Posterior vena cava (tissue), 2 donors: Measurements from ENCODE around the gene WDR6. TPM values are rescaled to one million over a fixed set of nuclear protein-coding genes. Genes with fewer than 3 reads are reported as not detected.
"Not testable (repeated sequence)": the region's sequence is repeated elsewhere in the genome, so short reads cannot be mapped to it uniquely, and the experiment has no call there.

Experiments
- DNase-seq: peaks from one replicate; pipeline ENCODE4 v3.0.0-alpha.2; 2020; ENCODE audit warnings: low spot score
- intact Hi-C, 2 donors: fragments of 100-400 bp; cut with DNase I; formaldehyde crosslinking; loops; one replicate each; pipeline versions ENCODE4 v1.14.1 to v1.14.2; 2022 to 2023
- total RNA-seq, 2 donors: library from RNA; stranded (reverse); fragmentation: NEBNext Ultra II Directional; extraction: Animal tissue kit (Norgen Biotek cat#: 25700); gene quantifications; one replicate each; pipeline ENCODE4 v1.2.1, GENCODE V29; 2021
- donor health status: DM: yes; HTN: yes; CAD: no.
- donor health status: DM: yes; HTN: yes; CAD: no.

The WDR6 gene
- total RNA-seq, 2 donors from 2014 or later: 72.9 to 95.5 TPM

DNA sequence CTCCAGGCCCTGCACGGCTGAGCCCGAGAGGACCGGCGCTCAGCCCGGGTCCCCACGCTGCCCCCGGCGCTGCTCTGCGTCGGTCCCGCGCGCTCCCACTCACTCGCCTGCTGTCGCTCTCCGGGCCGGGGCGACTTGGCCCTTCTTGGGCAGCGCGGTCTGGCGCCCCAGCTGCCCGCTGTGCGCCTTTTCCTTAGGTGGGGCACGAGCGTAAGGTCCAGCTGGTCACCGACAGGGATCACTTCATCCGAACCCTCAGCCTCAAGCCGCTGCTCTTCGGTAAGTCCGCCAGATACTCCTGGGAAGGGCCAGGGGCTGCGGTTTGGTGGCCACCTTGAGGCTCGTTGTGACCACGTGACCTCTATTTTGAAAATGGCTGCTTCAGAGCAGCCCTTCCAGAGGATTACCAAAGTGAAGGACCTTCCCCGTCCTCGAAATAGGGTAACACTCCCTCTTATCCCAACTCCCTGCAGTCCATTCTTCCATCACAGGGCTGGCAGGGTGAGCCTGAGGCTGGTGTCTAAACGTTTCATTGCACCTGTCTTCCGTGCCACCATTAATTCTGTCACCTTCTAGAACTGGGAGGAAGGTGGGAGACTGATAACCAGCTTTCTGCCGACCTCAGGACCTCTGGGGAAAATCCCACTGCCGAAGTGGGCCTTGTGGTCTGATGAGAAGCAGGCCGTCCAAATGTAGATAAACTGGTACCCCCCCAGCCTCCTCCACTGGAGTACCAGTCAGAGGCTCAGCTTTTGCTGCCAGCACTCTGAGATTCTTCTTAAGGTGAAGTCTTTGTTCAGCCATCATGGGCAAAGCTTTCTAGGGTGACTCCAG is 16.3 kb upstream of the WDR6 start:
- no peak for DNase-seq
- intact Hi-C loops: no loop called here

- no peak for DNase-seq
- intact Hi-C loops: no loop called here
Measured at GRCh38 chr3:48991851-48992545, 15.2 kb upstream of the WDR6 start.

DNA sequence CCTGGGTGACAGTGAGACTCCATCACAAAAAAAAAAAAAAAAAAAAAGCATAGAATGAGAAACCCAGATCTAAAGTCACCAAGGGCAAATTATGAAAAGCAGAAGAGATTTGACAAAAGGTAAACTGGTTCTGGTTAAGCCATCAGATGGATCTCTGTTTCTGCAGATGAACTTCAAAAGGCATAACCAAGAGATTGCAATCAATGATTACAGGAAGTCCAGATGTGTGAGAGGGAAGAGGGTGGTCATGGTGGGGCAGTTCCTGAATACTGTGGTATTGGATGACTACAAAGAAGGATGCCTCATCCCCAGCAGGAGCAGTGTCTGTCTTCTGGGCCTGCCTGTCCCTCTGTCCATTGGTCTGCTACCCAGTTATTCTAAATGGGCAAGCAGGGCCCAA is 13.4 kb upstream of the WDR6 start:
- DNase-seq: no peak
- intact Hi-C loops: no loop called here

- intact Hi-C loops: no loop called here
- DNase-seq: no peak
Measured at GRCh38 chr3:48996640-48997039, 10.6 kb upstream of the WDR6 start.

- intact Hi-C loops: no loop called here
- no peak for DNase-seq
Measured at GRCh38 chr3:48997102-48997635, 10.0 kb upstream of the WDR6 start.

DNA sequence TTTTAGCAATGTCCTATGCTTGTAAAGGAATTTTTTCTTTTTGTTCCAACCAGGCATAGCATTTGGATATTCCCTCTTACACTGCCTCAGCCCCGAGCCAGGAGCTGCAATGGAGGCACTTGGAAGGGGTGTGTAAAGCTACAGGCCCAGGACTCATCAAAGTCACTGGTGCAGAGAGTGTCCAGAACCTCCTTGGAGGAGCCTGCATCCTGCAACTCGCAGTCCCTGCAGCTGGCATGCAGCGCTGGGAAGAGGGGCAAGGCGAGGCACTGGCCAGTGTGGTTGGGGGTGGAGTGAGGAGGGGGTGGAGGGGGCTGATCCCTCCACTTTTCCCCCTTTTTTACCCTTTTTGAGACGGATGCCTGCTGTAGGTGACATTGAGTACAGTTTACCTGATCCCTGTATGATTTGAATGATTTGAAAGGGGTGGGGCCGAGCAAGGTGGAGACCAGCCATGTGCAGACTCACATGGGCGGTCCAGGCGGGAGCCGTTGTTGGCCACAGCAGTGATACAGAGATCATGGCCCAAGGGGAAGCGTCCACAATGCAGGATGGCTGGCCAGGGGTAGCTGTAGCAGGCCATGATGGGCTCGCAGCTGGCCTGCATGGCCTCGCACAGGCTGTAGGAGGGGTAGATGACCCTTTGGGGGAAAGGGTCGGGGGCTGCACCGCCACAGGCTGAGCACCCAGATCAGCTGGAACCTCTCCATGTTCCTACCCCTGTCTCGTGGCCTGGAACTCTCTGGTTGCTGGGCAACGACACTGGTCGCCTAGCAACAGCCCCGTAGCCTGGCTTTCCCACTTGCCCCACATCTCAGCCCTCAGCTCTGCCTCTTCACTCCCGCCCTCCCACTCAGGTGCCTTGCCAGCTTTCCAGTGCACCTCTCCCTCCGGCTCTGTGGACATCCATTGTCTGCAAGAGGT is 9.2 kb upstream of the WDR6 start:
- no peak for DNase-seq
- intact Hi-C loops: no loop called here

GRCh38 chr3:48999085-48999858 is 7.9 kb upstream of the WDR6 start:
- intact Hi-C loops: no loop called here
- DNase-seq: no peak

DNA sequence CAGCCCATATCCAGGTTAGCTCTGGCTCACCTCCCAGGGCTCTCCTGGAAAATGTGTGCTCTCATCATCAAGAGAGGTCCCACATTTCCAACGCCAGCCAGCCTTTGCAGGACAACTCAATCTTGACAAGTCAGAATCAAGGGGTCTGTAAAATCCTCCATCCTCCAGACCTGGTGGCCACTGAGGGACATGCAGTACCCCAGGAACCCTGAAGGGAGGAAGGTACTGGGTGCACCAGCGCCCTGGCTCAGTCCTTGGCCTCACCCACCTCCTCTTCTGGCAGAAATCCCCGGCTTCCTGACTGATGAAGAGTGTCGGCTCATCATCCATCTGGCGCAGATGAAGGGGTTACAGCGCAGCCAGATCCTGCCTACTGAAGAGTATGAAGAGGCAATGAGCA is 6.0 kb upstream of the WDR6 start:
- DNase-seq: no peak
- intact Hi-C loops: loop anchor here in 1 of 2 donors (5.0 kb wide), 1 partner anchor 101 kb away; the partner anchor contains the start of gene QARS1

DNA sequence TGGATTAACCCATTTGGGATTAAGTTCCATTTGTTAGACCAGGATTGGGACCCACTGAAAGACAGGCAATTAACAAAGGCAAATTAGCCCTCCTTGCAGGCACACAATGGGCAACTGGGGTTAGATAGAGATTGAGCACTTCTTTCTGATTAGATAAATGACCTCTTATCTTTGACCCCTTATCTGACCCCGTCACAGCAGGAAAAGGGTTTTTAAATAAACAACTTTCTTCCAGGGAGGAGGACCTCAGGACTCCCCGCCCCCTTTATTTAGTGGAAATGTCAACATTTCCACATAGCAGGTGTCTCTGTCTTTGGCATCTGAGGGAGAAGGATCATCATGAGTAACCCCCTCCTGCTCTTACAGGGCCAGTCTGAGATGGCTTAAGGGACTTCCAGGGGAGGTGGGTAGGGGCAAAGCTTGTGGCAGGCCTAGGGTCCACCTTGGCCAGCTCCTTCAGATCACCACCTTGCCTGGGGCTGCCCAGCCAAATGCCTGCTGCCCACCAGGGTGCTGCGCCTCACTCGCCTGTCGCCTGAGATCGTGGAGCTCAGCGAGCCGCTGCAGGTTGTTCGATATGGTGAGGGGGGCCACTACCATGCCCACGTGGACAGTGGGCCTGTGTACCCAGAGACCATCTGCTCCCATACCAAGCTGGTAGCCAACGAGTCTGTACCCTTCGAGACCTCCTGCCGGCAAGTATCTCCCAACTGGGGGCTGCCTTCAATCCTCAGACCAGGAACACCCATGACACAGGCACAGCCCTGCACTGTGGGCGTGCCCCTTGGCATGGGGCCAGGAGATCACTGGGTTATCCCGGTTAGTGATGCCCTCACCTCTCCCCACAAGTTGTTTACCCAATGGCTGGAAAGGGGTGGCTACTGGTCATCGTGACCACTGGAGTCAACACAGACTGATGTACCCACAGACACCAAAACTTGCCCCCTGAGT is 2.6 kb upstream of the WDR6 start:
- no peak for DNase-seq
- intact Hi-C loops: loop anchor here in 1 of 2 donors (5.0 kb wide), 1 partner anchor 98 kb away; the partner anchor contains the start of gene QARS1

DNA sequence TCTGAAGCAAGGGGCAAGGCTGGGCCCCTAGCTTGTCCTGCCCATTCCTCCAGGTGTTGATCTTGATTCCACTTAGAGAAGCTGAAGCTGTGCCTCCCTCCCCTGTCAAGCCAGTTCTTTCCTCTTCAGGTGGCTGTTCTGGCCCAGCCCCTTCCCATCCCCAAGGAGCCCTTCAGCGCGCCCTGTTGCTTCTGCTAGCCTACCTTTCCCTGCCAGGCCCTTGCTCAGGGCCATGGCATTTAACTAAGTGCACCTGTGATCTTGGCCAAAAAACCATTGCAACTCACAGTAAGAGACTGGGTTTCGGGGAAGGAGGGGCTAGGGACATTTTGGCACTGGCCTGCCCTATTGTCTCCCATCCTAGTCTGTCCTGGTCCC is 1.9 kb upstream of the WDR6 start:
- intact Hi-C loops: no loop called here
- no peak for DNase-seq

GRCh38 chr3:49005998-49006397 is 1.2 kb upstream of the WDR6 start:
- intact Hi-C loops: no loop called here
- DNase-seq: no peak

- intact Hi-C loops: no loop called here
Measured at GRCh38 chr3:49006408-49007067, 653 bp upstream of the WDR6 start.

DNA sequence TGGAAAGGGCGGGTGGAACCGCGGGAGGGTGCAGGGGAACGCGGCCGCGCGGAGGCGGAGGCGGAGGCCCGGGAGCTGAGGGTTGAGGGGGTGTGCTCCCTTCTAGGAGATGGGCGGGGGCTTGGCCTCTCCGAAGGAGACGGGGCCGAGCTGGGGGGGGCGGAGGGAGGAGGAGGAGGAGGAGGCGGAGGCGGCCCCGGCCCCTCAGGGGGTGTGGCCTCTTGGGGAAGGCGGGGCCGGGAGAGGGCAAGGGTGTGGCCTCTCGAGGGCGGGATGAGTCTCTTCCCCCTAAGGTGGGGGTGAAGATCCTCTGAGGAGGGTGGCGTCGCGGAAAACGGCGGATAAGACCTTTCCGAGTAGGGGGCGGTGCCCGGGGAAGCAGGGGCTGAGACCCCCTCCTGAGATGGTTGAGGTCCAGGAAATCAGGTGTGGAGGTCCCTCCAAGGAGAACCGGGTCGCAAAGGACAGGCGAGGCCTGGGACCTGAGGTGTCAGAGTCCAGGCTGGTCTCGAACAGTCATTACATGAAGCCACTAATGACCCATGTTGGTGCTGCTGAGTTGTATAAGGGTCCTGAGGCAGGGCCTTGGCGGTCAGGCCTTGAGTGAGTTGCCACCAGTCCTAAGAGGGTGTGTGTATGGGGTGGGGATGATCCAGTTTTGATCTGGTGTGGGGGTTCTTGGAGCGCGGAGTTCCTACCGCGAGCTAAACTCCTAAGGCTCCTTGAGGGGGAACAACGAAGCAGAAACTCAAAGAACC is 759 bp downstream of the WDR6 start:
- intact Hi-C loops: no loop called here
- peak; percentile 97 for DNase-seq

More at GRCh38 chr3:49006408-49007067, 653 bp upstream of the WDR6 start:
- DNase-seq: peak; percentile 87

DNA sequence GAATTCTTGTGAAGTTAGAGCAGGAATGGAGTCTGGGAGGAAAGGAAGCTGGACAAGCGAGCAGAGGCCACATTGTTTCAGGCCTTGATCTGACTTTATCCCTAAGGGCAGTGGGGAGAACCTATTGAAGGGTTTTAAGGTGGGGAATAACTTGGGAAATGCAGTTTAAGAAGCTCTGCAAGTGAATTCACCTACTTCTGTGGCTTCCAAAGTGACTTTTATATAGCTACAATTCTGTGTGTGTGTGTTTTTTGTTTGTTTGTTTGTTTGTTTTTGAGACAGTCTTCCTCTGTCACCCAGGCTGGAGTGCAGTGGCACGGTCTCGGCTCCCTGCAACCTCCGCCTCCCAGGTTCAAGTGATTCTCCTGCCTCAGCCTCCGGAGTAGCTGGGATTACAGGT is 1.4 kb downstream of the WDR6 start:
- intact Hi-C loops, DNase-seq: not testable (repeated sequence)

DNA sequence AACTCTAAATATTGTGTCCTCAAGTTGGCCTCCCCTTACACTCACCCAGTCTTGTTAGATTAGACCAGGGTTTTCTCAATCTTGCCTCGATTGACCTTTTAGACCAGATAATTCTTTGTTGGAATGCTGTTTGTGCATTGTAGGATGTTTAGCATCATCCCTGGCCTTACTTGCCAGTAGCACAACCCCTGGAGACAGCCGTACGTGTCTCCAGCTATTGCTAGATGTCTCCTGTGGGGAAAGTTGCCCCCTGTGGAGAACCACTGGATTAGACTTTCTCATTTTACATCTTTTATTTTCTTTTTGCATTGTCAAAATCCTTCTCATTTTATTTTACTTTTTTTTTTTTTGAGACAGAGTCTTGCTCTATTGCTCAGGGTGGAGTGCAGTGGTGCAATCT is 2.2 kb downstream of the WDR6 start:
- intact Hi-C loops: no loop called here
- DNase-seq: no peak

GRCh38 chr3:49012441-49013017 is 5.3 kb downstream of the WDR6 start:
- DNase-seq: no peak
- intact Hi-C loops: no loop called here
